Measurements from ENCODE around the gene CNIH2. TPM values are rescaled to one million over a fixed set of nuclear protein-coding genes. Genes with fewer than 3 reads are reported as not detected.

Gene CNIH2
- total and polyA plus RNA-seq, 2 of the 8 experiments (the other 6 are each of a cell fraction or from before 2014, with no cell fraction given) = 12.5 to 15.8 TPM

GRCh38 chr11:66314186-66314501, 36.2 kb downstream of the CNIH2 start:
- H3K14ac ChIP-seq (ENCODE audit: insufficient read length) = no peak overlapping the region
- no peak overlapping the region for H4K91ac ChIP-seq (replicated peaks; ENCODE audit: insufficient read length, low read length)
- H3K27ac ChIP-seq (ENCODE audit: low read depth, low read length) = no peak overlapping the region
- H3K79me2 ChIP-seq (ENCODE audit: control insufficient read depth in 1 of 2, insufficient read depth in 2 of 2, low read length in 2 of 2) = no peaks in the 10 kb centered on the region
- H2BK12ac ChIP-seq (ENCODE audit: low read depth, low read length) = peak overlapping the region; percentile 71; the same call in 1 of the 2 replicates
- H2BK120ac ChIP-seq (replicated peaks; ENCODE audit: low read depth, low read length) = no peak overlapping the region
- H3K4me3 ChIP-seq (ENCODE audit: extremely low read depth in 1 of 4, insufficient read depth in 2 of 4, low read depth in 3 of 4, low read length in 4 of 4) = peak overlapping the region in 1 of 4 experiments; percentile 70; a peak in 2 of 8 replicates
- peaks cover 8% of the 10 kb centered on the region for H3K23me2 ChIP-seq (ENCODE audit: low read depth, low read length)
- no peak overlapping the region for H4K5ac ChIP-seq (ENCODE audit: insufficient read length, low read depth, low read length)
- H2AFZ ChIP-seq (ENCODE audit: low read length) = no peak overlapping the region
- H3K9me3 ChIP-seq (ENCODE audit: insufficient read depth in 2 of 2, low read depth in 1 of 2, low read length in 1 of 2) = no peaks in the 10 kb centered on the region
- no peak overlapping the region for H2BK5ac ChIP-seq (ENCODE audit: low read depth, low read length)
- H3K27me3 ChIP-seq (replicated peaks in 1 of 4; ENCODE audit: control insufficient read depth in 3 of 4, extremely low read depth in 1 of 4, insufficient read depth in 3 of 4, low read length in 3 of 4) = peaks cover 0 to 3% (median 1%) of the 10 kb centered on the region in 4 experiments; a peak in 2 of 7 replicates
- H4K8ac ChIP-seq (ENCODE audit: extremely low read depth, insufficient read depth, low read length) = no peak overlapping the region
- no peak overlapping the region for H2BK20ac ChIP-seq (ENCODE audit: low read length)
- H3K56ac ChIP-seq (replicated peaks; ENCODE audit: insufficient read length, low read depth, low read length) = no peak overlapping the region
- peak overlapping the region; percentile 38; the same call in 1 of the 2 replicates for H3K18ac ChIP-seq (ENCODE audit: extremely low read depth, low read length)
- H3K23ac ChIP-seq (ENCODE audit: insufficient read length) = no peak overlapping the region
- H3K79me1 ChIP-seq (ENCODE audit: low read depth, low read length) = no peaks in the 10 kb centered on the region
- no peak for FAIRE-seq
- no peak for DNase-seq (ENCODE audit: low read depth in 1 of 2, low spot score in 2 of 2)
- no peak overlapping the region for H2BK15ac ChIP-seq (ENCODE audit: low read length)
- H3K4me1 ChIP-seq (replicated peaks in 1 of 4; ENCODE audit: control insufficient read depth in 3 of 4, insufficient read depth in 4 of 4, low read length in 3 of 4) = peaks cover 12 to 33% (median 22%) of the 10 kb centered on the region in 4 experiments
- no peak overlapping the region for H3K4ac ChIP-seq (replicated peaks; ENCODE audit: insufficient read length, low read depth, low read length)
- WGBS, 2 experiments (ENCODE audit: extremely low coverage in 1 of 2, insufficient coverage in 1 of 2, insufficient read length in 1 of 2, insufficient replicate concordance in 2 of 2, low coverage in 1 of 2, low lambda C conversion rate in 2 of 2, missing lambda C conversion rate in 1 of 2) = 64% methylated on average over 1 of the region's 1 CpG; no CpG with 5 or more reads in 1 of the 2 experiments
- CTCF ChIA-PET (ENCODE audit: partially characterized antibody) = interaction anchor here (0.9 to 11.7 kb wide), 9 partner anchors 8 to 72 kb away, joined by 3 to 242 read pairs (median 27); partner anchors contain the start of genes B4GAT1 and RIN1
- no peak overlapping the region for H2AK5ac ChIP-seq (ENCODE audit: low read depth, low read length)
- POLR2A ChIA-PET (ENCODE audit: partially characterized antibody) = interaction anchor here (1.7 to 2.5 kb wide), 3 partner anchors 8 to 25 kb away, joined by 6 to 10 read pairs (median 7); partner anchors contain the start of gene YIF1A
- H4K20me1 ChIP-seq (replicated peaks in 1 of 2; ENCODE audit: control insufficient read depth in 1 of 2, insufficient read depth in 2 of 2, low read length in 2 of 2) = no peaks in the 10 kb centered on the region
- peak overlapping the region; percentile 48 to 88; a peak in 3 of 4 replicates for H3K4me2 ChIP-seq (ENCODE audit: insufficient read depth in 1 of 2, low read depth in 2 of 2, low read length in 2 of 2)
- no peaks in the 10 kb centered on the region for H3K36me3 ChIP-seq (ENCODE audit: control insufficient read depth in 2 of 4, insufficient read depth in 4 of 4, low read length in 3 of 4)
- no peak overlapping the region for H3K9ac ChIP-seq (replicated peaks in 1 of 4; ENCODE audit: extremely low read depth in 1 of 4, low read depth in 3 of 4, low read length in 3 of 4)
- no peak for TF ChIP-seq EP300 (IDR thresholded peaks at IDR 0.05; ENCODE audit: borderline replicate concordance in 1 of 2, low read depth in 2 of 2, low read length in 2 of 2)
- no peak for TF ChIP-seq KDM4A (IDR thresholded peaks at IDR 0.05; ENCODE audit: low read depth, low read length, severe bottlenecking)
- no peak for TF ChIP-seq SAP30 (IDR thresholded peaks at IDR 0.05; ENCODE audit: insufficient read depth, insufficient replicate concordance, low read length)
- TF ChIP-seq RNF2 (IDR thresholded peaks at IDR 0.05; ENCODE audit: borderline replicate concordance, low read depth, low read length, missing control alignments, poor library complexity, severe bottlenecking) = no peak
- no peak for TF ChIP-seq EGR1 (IDR thresholded peaks at IDR 0.05; ENCODE audit: borderline replicate concordance, low read depth, low read length)
- TF ChIP-seq HDAC2 (IDR thresholded peaks at IDR 0.05; ENCODE audit: borderline replicate concordance in 1 of 2, low read depth in 2 of 2, low read length in 2 of 2) = no peak
- TF ChIP-seq TCF12 (IDR thresholded peaks at IDR 0.05; ENCODE audit: low read depth, low read length) = no peak
- TF ChIP-seq CBX8 (IDR thresholded peaks at IDR 0.05; ENCODE audit: borderline replicate concordance, low read depth, low read length) = no peak
- TF ChIP-seq FOSL1 (IDR thresholded peaks at IDR 0.05; ENCODE audit: insufficient read depth, low read depth, low read length) = no peak
- no peak for TF ChIP-seq TAF1 (IDR thresholded peaks at IDR 0.05; ENCODE audit: low read depth, low read length)
- no peak for TF ChIP-seq ZNF274 (IDR thresholded peaks at IDR 0.05; ENCODE audit: borderline replicate concordance, extremely low read depth, low read length)
- no peak for TF ChIP-seq POLR2A (IDR thresholded peaks at IDR 0.05; ENCODE audit: control extremely low read depth in 1 of 2, low read depth in 2 of 2, low read length in 2 of 2)
- TF ChIP-seq CHD1 (IDR thresholded peaks at IDR 0.05; ENCODE audit: low read depth, low read length) = no peak

All from H1 (cell line).